GM19238 (cell line): ENCODE data around the gene OR4D9.
A peak's percentile ranks its signal among the peaks of the same experiment; 100 is the strongest.
"Not testable (repeated sequence)": the region's sequence is repeated elsewhere in the genome, so short reads cannot be mapped to it uniquely, and the experiment has no call there.

Experiments used
- DNase-seq: peaks from one replicate; pipeline ENCODE4 v3.0.0; 2011; ENCODE audit warnings: low spot score; ENCODE audit not compliant: insufficient read length

OR4D9 gene

GRCh38 chr11:59510941-59511589 is at the start of gene OR4D9:
OR4D9 (plus strand) TSS chr11:59511539; CDS start chr11:59514913, 3,374 bp downstream.
- no peak for DNase-seq

DNA sequence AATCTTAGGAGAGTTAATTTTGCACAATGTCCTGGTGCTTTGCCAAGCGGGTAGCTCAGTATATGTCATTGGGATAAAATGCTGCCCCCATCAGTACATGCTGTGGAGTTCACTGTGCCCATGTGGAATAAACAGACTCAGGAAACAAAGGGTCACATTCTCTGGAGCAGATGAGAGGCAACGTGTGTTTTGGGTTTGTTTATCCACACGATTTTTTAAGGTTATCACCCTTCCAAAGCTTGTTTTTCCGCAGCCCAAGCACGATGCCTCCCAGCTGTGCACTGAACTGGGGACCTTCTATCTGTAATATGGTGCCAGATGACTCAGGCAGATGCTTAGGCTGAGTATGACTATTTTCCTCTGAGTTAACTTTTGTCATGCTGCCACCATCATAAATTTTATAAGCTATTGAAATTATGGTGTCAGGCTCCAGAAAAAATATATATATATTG is 48.1 kb upstream of the OR4D9 start:
- no peak for DNase-seq

GRCh38 chr11:59473015-59473414 is 38.3 kb upstream of the OR4D9 start, which contains the start of gene OR4D10:
OR4D10 (plus strand) TSS chr11:59473315; CDS start chr11:59477430, 4,115 bp downstream.
- DNase-seq, result no peak

DNA sequence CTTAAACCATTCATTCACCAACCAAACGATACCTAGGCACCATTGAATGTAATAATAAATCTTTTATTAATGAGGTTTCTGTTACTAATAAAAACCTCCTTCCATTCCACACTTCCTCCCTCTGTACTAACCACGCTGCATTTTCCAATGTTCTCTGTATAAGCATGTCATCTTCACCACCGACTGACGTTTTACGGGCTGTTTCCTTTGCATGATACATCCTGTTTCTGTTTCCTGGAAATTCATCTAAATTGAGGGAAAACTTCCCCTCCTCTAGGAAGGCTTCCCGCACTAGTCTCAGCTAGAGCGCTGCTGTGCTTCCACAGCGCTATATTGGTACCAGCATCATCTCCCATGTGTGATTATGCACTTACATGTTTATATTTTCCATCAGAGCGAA is 36.2 kb upstream of the OR4D9 start:
- no peak for DNase-seq

DNA sequence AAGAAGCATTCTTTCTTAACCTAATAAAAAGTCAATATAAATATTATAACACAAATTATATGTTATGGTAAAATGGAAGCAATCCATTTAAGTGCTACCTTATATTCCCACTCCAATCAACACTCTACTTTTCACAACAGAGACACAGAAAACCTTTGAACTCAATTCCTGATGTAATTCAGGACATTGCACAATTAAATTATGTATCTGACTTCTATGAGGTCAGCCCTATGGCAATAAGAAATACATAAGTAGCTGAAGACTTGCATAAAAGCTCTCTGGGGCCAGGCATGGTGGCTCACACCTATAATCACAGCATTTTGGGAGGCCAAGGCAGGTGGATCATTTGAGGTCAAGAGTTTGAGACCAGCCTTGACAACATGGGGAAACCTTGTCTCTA is 31.4 kb upstream of the OR4D9 start:
- DNase-seq, result no peak

- DNase-seq, result no peak
These were observed 31.0 kb upstream of the OR4D9 start for GRCh38 chr11:59480359-59480758.

GRCh38 chr11:59501931-59502330 is 9.4 kb upstream of the OR4D9 start:
- DNase-seq, result no peak

DNA sequence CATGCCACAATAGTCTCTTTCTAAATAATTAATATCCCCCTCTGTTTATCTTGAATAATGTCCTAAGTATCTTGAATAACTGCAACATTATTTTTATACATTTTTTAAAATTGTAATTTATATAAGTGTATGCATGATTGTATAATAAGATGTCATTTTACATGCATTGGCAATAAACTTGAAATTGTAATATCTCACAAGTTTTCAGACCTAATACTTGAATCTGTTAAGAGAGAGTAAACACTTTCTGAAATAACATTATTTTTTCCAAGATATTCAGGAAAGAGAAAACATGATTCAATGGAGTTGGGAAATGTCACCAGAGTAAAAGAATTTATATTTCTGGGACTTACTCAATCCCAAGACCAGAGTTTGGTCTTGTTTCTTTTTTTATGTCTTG is 8.1 kb upstream of the OR4D9 start, which contains the start of gene OR4D11:
TSS of gene OR4D11 (plus strand) at position 301 of the 400 bp plus-strand sequence. CDS start at position 301, 0 bp downstream.
- no peak for DNase-seq

DNA sequence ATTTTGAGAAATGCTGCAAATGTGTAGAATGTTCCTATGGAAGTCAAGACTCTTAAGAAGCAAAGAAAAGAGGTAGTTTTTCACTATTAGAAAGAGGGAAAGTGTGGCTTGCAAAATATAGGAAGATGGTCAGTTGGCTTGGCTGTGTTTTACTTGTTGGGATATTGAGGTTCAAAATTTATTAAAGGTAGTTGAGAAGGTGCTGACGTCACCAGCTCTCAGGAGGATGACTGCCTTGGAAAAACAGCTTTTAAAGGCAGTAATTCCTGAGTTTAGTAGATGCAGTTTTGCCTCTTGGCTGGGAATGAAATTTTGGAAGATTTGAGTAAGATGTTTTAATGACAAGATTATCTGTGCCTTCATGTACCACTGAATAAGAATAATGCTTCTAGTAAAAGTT is 336 bp downstream of the OR4D9 start:
- no peak for DNase-seq

DNA sequence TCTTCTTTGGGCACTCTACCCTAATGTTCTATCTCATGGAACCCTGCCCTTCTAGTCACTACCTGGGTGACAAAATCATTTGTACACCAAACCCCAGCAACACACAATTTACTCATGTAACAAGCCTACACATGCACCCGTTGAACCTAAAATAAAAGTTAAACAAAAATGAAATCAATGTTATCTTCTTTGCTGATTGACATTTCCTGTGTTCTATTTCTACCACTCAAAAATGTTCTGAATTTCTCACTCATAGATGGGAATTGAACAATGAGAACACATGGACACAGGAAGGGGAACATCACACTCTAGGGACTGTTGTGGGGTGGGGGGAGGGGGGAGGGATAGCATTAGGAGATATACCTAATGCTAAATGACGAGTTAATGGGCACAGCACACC is 8.8 kb downstream of the OR4D9 start:
- DNase-seq, result not testable (repeated sequence)

DNA sequence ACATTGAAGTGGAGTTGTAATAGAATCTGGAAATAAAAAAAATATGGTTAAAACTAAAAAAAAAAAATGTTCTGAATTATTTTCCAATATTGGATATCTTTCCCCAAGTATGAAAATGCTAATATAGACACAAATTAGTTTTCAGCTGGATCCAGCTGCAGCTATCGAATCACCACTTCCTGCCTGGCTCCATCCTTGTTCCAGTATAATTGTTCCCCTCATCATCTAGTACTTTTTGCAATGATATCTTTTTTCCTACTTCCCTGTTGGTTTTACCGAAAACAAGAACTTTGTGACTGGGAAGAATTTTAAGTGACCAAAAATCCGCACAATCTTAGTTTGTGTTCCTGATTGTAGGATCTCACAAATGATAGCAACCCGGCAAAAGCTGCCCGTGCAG is 9.4 kb downstream of the OR4D9 start:
- no peak for DNase-seq

DNA sequence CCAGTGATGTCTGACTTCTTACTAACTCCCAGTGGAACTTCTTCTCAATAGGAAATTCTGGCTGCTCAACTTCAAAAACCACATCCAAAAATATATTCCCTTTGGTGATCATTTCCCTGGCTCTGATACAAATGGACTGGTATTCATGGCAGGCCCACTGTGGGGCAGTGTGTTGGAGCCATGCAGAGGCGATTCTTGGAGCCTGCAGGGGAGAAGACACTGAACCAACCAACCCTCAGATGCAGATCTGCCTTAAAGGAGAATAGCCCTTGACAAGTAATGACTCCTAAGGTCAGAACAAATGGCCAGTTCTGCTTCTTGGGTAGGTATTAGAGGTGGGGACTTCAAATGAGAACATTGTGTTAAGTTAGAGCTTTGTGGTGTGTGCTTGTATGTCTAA is 12.2 kb downstream of the OR4D9 start:
- no peak for DNase-seq

DNA sequence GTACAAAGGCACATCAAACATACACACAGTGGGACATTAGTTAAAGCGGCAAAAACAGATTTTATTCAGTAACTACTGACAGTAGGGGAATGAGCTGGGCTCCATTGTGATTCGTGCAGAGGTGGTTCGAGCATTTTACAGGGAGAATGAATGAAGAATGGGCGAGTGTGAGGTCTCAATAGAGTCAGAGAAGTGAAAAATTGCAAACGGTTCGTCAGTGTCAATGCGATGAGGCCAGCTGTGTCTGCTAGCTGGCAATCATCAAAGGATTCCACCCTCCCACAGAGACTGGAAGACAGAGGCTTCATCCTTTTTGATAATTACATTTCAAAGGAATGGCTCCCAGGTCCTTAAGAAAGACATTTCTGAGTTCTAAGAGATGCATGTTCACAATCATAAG is 17.4 kb downstream of the OR4D9 start:
- no peak for DNase-seq

DNA sequence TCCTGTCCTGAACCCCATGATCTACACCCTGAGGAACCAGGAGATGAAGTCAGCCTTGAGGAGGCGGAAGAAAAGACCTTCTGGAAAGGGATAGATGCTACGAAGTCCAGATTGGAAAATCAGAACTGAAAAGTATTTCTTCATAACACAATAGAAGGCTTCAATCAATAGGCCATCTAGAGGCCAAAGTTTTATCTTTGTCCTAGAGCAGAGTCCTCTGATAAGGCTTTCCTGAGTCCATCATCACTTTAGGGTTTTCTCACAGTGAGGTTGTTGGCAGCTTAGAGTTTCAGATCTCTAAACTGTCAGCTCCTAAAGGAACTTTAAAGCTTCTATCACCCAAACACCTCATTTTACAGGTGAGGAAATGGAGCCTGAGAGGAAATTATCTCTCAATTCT is 21.3 kb downstream of the OR4D9 start:
- DNase-seq, result no peak

DNA sequence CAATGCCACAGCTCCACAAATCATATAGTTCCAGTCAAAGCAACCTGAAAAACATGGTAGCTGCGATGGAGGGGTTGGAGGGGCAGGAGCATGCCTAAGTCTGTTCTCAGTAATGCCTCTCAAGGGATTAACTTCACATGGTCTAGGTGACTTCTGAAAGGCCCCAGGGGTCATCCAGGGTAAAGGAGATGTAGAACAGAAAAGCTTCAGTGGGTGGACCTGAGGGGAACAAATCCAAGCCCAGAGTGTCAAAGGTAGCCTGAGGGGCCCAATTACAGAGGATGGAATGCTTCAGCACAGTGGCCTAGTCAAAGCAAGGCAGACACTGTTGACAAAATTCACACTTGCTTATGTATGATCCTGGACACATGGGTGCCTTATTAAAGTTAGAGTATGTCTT is 23.3 kb downstream of the OR4D9 start:
- DNase-seq, result no peak

DNA sequence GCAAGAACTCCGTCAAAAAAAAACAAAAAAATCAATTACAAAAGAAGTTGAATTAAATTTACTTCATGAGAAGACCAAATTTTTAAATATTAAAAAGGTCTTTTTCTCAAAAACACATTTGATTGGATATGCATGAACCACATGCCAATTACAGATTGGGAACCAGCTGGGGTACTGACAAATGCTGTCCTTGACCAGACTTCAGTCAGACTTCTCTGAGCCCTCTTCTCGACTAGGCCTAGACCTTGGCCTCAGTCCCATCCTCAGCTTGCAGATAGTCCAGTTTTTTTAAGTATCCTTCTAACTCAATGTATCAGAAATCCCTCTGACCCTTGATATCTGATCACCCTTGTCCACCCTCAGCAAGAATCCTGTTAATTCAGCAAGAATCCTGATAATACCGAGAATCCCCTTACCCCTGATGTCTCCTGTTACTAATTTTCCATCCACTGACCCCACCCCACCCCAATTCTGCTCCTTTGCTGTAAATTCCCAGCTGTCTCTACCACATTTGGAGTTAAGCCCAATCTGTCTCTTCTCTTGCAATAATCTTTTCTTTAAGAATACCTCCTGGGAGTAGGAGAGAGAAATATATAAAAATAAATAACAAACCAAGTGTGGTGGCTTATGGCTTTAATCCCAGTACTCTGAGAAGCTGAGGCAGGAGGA is 30.9 kb downstream of the OR4D9 start:
- DNase-seq, result no peak

- not testable (repeated sequence) for DNase-seq
These were observed 32.4 kb downstream of the OR4D9 start for GRCh38 chr11:59543713-59544112.

GRCh38 chr11:59544869-59545178 is 33.5 kb downstream of the OR4D9 start:
- DNase-seq, result no peak

DNA sequence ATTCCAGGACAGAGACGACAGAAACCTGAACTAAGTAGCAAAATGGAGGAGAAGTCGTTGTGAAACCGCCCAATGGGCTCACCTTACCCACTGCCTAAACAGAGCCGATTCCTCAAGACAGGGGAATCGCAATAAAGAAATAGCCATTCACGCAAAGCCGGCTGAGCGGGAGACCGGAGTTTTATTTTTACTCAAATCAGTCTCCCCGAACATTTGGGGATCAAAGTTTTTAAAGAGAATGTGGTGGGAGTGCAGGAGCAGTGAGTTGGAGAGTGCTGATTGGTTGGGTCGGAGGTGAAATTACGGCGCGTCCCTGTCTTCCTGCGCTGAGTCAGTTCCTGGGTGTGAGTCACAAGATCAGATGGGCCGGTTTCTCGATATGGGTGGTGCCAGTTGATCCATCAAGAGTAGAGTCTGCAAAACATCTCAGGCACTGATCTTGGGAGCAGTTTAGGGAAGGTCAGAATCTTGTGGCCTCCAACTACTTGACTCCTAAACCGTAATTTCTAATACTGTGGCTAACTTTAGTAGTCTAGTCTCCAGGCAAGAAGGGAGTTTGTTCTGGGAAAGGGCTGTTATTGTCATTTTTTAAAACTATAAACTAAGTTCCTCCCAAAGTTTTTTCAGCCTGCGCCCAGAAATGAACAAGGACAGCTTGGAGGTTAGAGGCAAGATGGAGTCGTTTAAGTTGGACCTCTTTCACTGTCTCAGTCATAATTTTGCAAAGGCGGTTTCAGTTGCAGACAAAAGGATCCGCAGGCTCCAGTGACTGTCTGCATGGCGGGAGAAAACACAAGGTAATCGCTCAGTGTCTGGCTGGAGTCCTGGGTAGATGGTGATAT is 34.1 kb downstream of the OR4D9 start:
- no peak for DNase-seq

DNA sequence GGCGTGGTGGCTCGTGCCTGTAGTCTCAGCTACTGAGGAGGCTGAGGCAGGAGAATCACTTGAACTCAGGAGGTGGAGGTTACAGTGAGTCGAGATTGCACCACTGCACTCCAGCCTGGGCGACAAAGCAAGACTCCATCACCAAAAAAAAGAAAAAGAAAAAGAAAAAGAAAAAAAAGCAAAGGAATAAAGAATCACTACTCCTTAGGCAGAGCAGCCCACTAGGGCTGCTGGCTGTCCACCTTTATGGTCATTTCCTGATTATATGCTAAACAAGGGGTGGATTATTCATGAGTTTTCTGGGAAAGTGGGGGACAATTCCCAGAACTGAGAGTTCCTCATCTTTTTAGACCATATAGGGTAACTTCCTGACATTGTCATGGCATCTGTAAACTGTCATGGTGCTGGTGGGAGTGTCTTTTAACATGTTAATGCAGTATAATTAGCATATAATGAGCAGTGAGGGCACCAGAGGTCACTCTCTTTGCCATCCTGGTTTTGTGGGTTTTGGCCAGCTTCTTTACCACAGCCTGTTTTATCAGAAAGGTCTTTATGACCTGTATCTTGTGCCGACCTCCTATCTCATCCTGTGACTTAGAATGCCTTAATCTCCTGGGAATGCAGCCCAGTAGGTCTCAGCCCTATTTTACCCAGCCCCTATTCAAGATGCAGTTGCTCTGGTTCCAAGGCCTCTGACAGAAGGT is 36.4 kb downstream of the OR4D9 start:
- DNase-seq, result not testable (repeated sequence)

GRCh38 chr11:59548309-59548656 is 36.9 kb downstream of the OR4D9 start:
- no peak for DNase-seq

- DNase-seq, result peak; percentile 61
These were observed 39.1 kb downstream of the OR4D9 start for GRCh38 chr11:59550368-59550841.
